Mononuclear cell (primary cell): ENCODE results near the gene BBOF1. TPM values are rescaled to one million over a fixed set of nuclear protein-coding genes. Genes with fewer than 3 reads are reported as not detected.

ENCODE experiments used
- H3K27me3 ChIP-seq: 2 replicates; pipeline ENCODE4 v1.6.0; 2011; ENCODE audit warnings: low read length, control low read depth; ENCODE audit not compliant: insufficient read depth
- H3K4me1 ChIP-seq: 2 replicates; pipeline ENCODE4 v1.5.1; 2011; ENCODE audit warnings: mild to moderate bottlenecking, low read length, control low read depth; ENCODE audit not compliant: insufficient read depth
- H3K4me3 ChIP-seq: 2 replicates; pipeline ENCODE4 v1.5.1; 2011; ENCODE audit warnings: mild to moderate bottlenecking, low read length, moderate library complexity
- H3K9me3 ChIP-seq: 2 replicates; pipeline ENCODE4 v1.5.1; 2011; ENCODE audit warnings: low read depth, mild to moderate bottlenecking, control low read depth, low read length
- total RNA-seq: library from RNA; depleted of rRNA; stranded (reverse); fragments of >200 nt; gene quantifications from one replicate; pipeline ENCODE4 v1.2.3, GENCODE V29; 2012

BBOF1 gene
- total RNA-seq, 1 donor: 4.1 TPM

DNA sequence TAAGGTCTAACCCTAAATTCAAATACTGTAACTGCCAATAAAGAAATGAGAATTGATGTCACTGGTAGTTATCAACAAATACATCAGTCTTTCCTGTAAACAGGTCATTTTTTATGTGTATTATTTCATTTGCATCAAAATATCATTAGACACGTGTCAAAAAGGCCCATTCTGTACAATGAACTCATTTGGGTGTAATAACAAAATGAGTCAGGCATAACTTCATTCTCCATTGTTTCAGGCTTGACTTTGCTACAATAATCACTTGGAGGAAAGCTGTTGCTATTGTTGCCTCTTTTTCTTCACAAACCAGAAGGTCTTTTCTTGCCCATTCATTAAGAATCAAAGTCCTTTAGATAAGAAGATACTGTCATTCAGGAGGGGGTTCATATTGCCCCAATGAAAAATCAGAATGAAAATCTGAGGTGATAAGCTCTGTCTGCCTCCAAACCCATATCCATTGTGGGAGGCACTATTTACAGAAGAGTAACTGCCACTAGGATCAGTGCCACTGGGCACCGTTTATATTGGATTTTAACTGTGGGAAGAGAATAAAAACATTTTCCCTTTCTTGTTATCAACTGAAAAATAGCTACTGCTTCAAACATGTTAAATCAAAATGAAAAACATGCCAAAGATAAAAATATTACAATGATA, 10.2 kb upstream of the BBOF1 start:
- Histone ChIP-seq H3K4me3 (no peak overlapping the region), H3K4me1 (no peaks in the 10 kb centered on the region), H3K27me3 (no peaks in the 10 kb centered on the region), H3K9me3 (no peaks in the 10 kb centered on the region)

DNA sequence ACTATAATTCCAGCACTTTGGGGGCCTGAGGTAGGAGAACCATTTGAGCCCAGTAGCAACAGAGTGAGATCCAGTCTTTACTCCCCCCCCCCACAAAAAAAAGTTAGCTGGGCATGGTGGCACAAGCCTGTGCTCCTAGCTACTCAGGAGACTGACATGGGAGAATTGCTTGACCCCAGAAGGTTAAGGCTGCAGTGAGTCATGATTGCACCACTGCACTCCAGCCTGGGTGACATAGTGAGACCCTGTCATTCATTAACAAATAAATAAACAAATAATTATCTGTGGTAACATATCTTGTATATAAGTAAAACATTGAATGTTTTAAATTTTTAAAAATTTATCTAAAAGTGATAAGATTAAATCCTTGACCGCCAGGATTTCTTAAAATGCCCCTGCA, 4.8 kb upstream of the BBOF1 start:
- H3K4me1 ChIP-seq: peaks cover 12% of the 10 kb centered on the region
- no peaks in the 10 kb centered on the region for H3K27me3 ChIP-seq
- H3K9me3 ChIP-seq: no peaks in the 10 kb centered on the region
- no peak overlapping the region for H3K4me3 ChIP-seq

DNA sequence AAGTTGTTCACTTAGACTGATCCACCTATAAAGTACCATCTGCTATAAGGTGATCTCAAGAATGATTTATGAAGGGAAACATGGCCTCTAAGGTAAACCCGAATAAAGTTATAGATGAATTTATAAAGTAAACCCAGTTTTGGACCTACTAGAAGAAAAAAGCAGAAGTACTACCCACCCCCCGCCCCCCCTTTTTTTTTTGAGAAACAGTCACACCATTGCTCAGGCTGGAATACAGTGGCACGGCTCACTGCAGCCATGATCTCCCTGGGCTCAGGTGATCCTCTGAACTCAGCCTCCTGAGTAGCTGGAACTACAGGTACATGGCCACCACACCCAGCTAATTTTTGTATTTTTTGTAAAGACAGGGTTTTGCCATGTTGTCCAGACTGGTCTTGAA, 4.0 kb upstream of the BBOF1 start:
- Histone ChIP-seq H3K4me3 (no peak overlapping the region), H3K4me1 (peaks cover 18% of the 10 kb centered on the region), H3K9me3 (no peaks in the 10 kb centered on the region), H3K27me3 (no peaks in the 10 kb centered on the region)

GRCh38 chr14:74015963-74016362, 3.2 kb upstream of the BBOF1 start:
- H3K4me1 ChIP-seq: peaks cover 18% of the 10 kb centered on the region
- H3K27me3 ChIP-seq: no peaks in the 10 kb centered on the region
- H3K4me3 ChIP-seq: no peak overlapping the region
- H3K9me3 ChIP-seq: no peaks in the 10 kb centered on the region

GRCh38 chr14:74018174-74018585, 969 bp upstream of the BBOF1 start:
- peak overlapping the region; percentile 90 for H3K4me3 ChIP-seq
- H3K9me3 ChIP-seq: no peaks in the 10 kb centered on the region
- H3K27me3 ChIP-seq: no peaks in the 10 kb centered on the region
- peaks cover 18% of the 10 kb centered on the region for H3K4me1 ChIP-seq

DNA sequence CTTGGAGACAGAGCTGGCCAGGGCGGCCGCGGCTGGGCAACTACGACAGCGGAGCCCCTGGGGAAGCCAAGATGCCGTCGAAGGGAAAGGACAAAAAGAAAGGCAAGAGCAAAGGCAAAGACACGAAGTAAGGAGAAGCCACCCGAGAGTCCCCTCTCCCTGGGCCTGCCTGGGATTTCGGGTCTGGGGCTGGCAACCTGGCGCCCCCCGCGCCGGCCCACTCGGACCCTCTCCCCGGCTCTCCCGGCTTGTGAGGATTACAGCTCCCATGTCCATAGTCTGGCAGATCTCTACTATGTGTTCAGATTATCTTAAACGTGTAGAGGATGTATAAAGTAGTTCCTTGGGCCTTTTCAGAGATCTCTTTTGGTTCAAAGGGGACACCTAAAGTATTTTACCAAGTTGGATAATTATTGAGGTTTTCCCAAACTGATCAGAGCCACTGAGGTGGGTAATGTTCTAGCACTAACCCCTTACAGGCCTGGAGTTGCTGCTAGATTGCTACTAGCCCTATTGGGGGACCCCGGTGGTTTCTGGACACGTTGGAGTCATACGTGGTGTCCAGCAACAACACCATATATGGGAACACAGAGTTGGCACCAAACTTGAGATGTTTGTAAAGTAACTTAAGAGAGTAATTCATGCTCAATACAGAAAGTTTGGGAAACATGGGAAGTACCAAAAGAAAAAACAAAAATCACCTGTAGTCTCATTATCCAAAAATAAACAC, 424 bp downstream of the BBOF1 start:
- H3K4me3 ChIP-seq: peak overlapping the region; percentile 90
- peaks cover 18% of the 10 kb centered on the region for H3K4me1 ChIP-seq
- H3K9me3 ChIP-seq: no peaks in the 10 kb centered on the region

GRCh38 chr14:74022346-74022745, 3.2 kb downstream of the BBOF1 start:
- Histone ChIP-seq H3K4me1 (peaks cover 18% of the 10 kb centered on the region), H3K27me3 (no peaks in the 10 kb centered on the region), H3K9me3 (no peaks in the 10 kb centered on the region), H3K4me3 (no peak overlapping the region)

More for the DNA sequence above, 424 bp downstream of the BBOF1 start:
- no peaks in the 10 kb centered on the region for H3K27me3 ChIP-seq

DNA sequence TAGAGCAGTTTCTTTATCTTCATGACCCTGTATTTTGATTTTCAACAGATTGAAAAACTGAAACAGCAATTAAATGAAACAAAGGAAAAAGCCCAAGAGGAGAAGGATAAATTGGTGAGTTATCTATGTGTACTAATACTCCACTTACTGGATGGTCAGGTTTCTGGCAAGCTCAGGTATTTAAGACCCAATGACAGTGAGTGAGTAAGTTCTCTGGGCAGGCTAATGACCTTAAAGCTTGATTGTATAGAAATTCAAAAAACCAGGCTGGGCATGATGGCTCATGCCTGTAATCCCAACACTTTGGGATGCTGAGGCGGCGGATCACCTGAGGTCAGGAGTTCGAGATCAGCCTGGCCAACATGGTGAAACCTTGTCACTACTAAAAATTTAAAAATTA, 10.0 kb downstream of the BBOF1 start:
- H3K9me3 ChIP-seq: no peaks in the 10 kb centered on the region
- H3K4me1 ChIP-seq: peaks cover 4% of the 10 kb centered on the region
- no peaks in the 10 kb centered on the region for H3K27me3 ChIP-seq
- H3K4me3 ChIP-seq: no peak overlapping the region

GRCh38 chr14:74034572-74034971, 15.4 kb downstream of the BBOF1 start:
- Histone ChIP-seq H3K27me3 (no peaks in the 10 kb centered on the region), H3K4me1 (peaks cover 4% of the 10 kb centered on the region), H3K9me3 (no peaks in the 10 kb centered on the region), H3K4me3 (no peak overlapping the region)

GRCh38 chr14:74035556-74035955, 16.4 kb downstream of the BBOF1 start:
- Histone ChIP-seq H3K9me3 (no peaks in the 10 kb centered on the region), H3K4me1 (peaks cover 4% of the 10 kb centered on the region), H3K4me3 (no peak overlapping the region), H3K27me3 (no peaks in the 10 kb centered on the region)

DNA sequence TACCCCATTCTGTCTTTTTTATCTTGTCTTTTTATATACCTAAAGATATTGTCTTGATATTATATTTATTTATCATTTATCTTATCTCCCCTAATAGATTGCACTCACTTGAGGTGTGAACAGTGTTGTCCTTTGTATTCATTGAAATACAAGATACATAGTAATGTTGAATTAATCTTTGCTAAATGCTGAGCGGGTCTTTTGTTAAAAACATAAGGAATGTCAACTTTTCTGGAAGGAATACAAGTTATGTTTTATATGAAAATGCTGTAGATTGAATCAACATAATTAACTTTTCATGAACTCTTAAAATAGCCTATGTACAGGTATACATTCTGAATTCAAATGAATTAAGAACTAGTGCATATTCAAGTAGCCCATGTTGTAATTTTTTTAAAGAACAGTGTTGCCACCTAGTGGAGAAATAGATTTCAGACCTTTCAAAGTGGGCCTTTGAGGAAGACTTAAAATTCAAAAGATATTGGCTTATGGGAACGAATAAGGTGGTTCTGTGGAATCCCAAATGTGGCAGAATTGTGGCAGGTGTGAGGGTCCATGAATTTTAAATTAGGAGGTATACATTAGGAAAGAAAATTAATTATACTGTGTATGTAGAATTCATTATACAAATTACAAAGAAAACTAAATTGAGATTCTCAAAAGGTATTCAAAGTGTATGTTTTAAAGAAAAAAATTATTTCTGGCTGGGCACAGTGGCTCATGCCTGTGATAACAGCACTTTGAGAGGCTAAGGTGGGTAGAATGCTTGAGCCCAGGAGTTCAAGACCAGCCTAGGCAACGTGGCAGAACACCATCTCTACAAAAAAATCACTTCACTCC, 19.1 kb downstream of the BBOF1 start:
- Histone ChIP-seq H3K4me1 (no peaks in the 10 kb centered on the region), H3K4me3 (no peak overlapping the region), H3K27me3 (no peaks in the 10 kb centered on the region), H3K9me3 (no peaks in the 10 kb centered on the region)

DNA sequence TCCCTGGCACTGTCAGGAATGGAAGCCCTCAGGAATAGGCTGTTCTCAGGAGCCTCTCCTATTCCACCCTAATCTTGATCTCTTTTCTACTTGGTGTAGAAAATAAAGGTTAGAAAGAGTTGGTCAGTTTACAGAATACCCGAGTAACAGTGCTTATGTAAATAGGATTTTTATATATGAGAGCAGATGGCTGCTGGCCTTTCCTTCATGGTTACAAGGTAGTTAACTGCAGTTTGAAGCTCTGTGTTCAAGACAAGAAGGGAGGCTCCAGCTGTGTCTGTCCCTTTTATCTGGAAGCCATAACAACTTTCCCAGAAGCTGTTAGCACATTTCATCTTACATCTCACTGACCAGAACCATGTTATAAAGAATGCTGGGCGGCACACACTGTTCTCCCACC, 23.1 kb downstream of the BBOF1 start:
- H3K4me1 ChIP-seq: no peaks in the 10 kb centered on the region
- no peak overlapping the region for H3K4me3 ChIP-seq
- H3K27me3 ChIP-seq: no peaks in the 10 kb centered on the region
- H3K9me3 ChIP-seq: no peaks in the 10 kb centered on the region

- Histone ChIP-seq H3K4me3 (no peak overlapping the region), H3K9me3 (no peaks in the 10 kb centered on the region), H3K27me3 (no peaks in the 10 kb centered on the region), H3K4me1 (no peaks in the 10 kb centered on the region)
Measured at GRCh38 chr14:74045522-74045921, 26.4 kb downstream of the BBOF1 start.

DNA sequence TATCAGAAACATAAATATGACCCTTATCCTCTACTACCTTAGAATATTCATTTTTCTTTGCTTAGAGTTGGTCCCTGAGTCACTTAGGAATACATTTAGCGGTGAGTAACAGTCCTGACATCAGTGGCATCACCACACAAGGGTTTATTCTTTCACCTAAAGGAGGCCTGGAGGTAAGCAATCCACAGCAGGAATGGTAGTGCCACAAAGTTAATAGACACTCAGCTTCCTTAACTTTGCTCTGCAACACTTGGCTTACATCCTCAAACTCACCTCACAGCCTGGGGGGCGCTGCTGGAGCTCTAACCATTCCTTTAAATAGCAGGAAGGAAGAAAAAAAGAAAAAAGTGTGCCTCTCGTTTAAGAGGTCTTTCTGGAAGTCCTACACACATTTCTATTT, 29.1 kb downstream of the BBOF1 start:
- no peak overlapping the region for H3K4me3 ChIP-seq
- no peaks in the 10 kb centered on the region for H3K4me1 ChIP-seq
- no peaks in the 10 kb centered on the region for H3K9me3 ChIP-seq
- H3K27me3 ChIP-seq: no peaks in the 10 kb centered on the region

GRCh38 chr14:74049876-74050495, 30.8 kb downstream of the BBOF1 start:
- H3K27me3 ChIP-seq: no peaks in the 10 kb centered on the region
- H3K9me3 ChIP-seq: no peaks in the 10 kb centered on the region
- H3K4me3 ChIP-seq: no peak overlapping the region
- H3K4me1 ChIP-seq: no peaks in the 10 kb centered on the region
